ENCODE measurements around the gene PLPPR1. TPM values are rescaled to one million over a fixed set of nuclear protein-coding genes. Genes with fewer than 3 reads are reported as not detected.

The PLPPR1 gene
- total and polyA plus RNA-seq, 2 experiments from 2014 or later: 1.3 to 3.7 TPM

GRCh38 chr9:101337237-101337636 is 308.7 kb downstream of the PLPPR1 start (continued):
- TF ChIP-seq POLR2AphosphoS5 (IDR thresholded peaks at IDR 0.05; ENCODE audit: low read depth) (no peak), REST (IDR thresholded peaks at IDR 0.05; ENCODE audit: unreplicated experiment) (no peak), CREB1 (CRISPR knock-in tag; IDR thresholded peaks at IDR 0.05; ENCODE audit: low read depth) (no peak), ZNF114 (CRISPR knock-in tag; IDR thresholded peaks at IDR 0.05) (no peak), EZH2 (IDR thresholded peaks at IDR 0.05; ENCODE audit: low read depth, unreplicated experiment) (no peak)
- TF ChIP-seq, protein P1, sequence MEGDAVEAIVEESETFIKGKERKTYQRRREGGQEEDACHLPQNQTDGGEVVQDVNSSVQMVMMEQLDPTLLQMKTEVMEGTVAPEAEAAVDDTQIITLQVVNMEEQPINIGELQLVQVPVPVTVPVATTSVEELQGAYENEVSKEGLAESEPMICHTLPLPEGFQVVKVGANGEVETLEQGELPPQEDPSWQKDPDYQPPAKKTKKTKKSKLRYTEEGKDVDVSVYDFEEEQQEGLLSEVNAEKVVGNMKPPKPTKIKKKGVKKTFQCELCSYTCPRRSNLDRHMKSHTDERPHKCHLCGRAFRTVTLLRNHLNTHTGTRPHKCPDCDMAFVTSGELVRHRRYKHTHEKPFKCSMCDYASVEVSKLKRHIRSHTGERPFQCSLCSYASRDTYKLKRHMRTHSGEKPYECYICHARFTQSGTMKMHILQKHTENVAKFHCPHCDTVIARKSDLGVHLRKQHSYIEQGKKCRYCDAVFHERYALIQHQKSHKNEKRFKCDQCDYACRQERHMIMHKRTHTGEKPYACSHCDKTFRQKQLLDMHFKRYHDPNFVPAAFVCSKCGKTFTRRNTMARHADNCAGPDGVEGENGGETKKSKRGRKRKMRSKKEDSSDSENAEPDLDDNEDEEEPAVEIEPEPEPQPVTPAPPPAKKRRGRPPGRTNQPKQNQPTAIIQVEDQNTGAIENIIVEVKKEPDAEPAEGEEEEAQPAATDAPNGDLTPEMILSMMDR (conservative IDR thresholded peaks at IDR 0.05; ENCODE audit: low read depth in 2 of 2): no peak

DNA sequence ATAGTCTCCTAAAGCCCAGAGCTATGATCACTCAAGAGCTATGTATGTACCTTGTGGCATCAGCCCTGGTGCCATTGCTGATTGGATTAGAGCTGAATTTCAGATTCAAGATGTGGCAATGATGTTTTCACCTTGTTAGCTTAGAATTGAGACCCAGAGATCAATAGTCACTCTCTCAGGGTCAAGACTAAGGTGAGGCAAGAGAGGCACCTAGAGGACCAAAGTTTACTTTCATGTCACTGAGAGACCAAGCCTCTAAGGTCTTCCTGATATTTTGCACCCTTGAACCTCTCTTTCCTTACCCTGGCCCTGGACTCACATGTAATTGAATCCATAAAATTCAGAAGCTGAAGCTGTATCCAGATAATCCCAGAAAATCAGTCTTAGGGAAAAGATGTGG is 313.4 kb downstream of the PLPPR1 start:
- Histone ChIP-seq H3K27ac (ENCODE audit: low read depth) (no peak overlapping the region), H3K4me2 (no peak overlapping the region), H3K4me3 (no peak overlapping the region), H4K20me1 (replicated peaks; ENCODE audit: insufficient read depth) (no peaks in the 10 kb centered on the region; the same call in 1 of the 2 replicates), H3F3A (replicated peaks; ENCODE audit: low read depth) (no peaks in the 10 kb centered on the region), H3K27me3 (ENCODE audit: insufficient read depth) (no peaks in the 10 kb centered on the region), H2AFZ (no peak overlapping the region), H3K79me2 (replicated peaks; ENCODE audit: insufficient read depth) (no peaks in the 10 kb centered on the region), H3K9me2 (ENCODE audit: insufficient read depth) (peaks cover 10% of the 10 kb centered on the region), H3K36me3 (ENCODE audit: insufficient read depth) (no peaks in the 10 kb centered on the region), H3K4me1 (ENCODE audit: insufficient read depth) (no peaks in the 10 kb centered on the region)
- TF ChIP-seq, protein P1 (conservative IDR thresholded peaks at IDR 0.05; ENCODE audit: low read depth in 2 of 2): peak in 1 of 2 experiments; percentile 34; a peak in 2 of 4 replicates
- TF ChIP-seq JUNB (IDR thresholded peaks at IDR 0.05; ENCODE audit: unreplicated experiment): no peak
- H3K27ac Mint-ChIP-seq: no peak overlapping the region
- peaks cover 10% of the 10 kb centered on the region for H3K4me1 Mint-ChIP-seq
- no peaks in the 10 kb centered on the region for H3K27me3 Mint-ChIP-seq (ENCODE audit: insufficient read depth, low read depth, poor library complexity)
- H3K4me3 Mint-ChIP-seq: no peak overlapping the region
- no peaks in the 10 kb centered on the region for H3K36me3 Mint-ChIP-seq (ENCODE audit: low read depth)
- DNase-seq (ENCODE audit: low spot score) (no peak), ATAC-seq (no peak)
- no peaks in the 10 kb centered on the region for H3K9me3 Mint-ChIP-seq

Data from GM23338 (cell line).